Endothelial cell of umbilical vein (primary cell): ENCODE results near the gene HMGXB3. TPM values are rescaled to one million over a fixed set of nuclear protein-coding genes. Genes with fewer than 3 reads are reported as not detected.

ENCODE experiments used
- BruUV-seq: library from RNA; stranded (reverse); fragments of 400-500 nt; replicated peaks from 2 replicates; lab custom pipeline; 2021; lab: Mats Ljungman, UMichigan
- CTCF ChIA-PET: fragments of 300-600, 350-600 bp; sonication (Branson Sonifier 250); formaldehyde crosslinking; loops from one replicate; lab custom pipeline; 2021; ENCODE audit warnings: antibody characterized with exemption, inconsistent platforms; lab: Charles Lee
- POLR2A ChIA-PET: fragments of 300-600, 350-600 bp; sonication (Branson Sonifier 250); formaldehyde crosslinking; loops from one replicate; lab custom pipeline; 2021; ENCODE audit warnings: antibody characterized with exemption, inconsistent platforms; lab: Charles Lee
- DNase-seq: peaks from one replicate; pipeline ENCODE4 v3.0.0-alpha.2; 2011; ENCODE audit warnings: low read depth, low spot score
- FAIRE-seq: peaks from 2 replicates; lab custom pipeline; 2011; peaks lifted over from hg19 to GRCh38; lab: Jason Lieb, UNC
- H2AFZ ChIP-seq: 2 replicates; pipeline ENCODE4 v1.6.0; 2012; ENCODE audit warnings: low read depth, low read length, control low read depth, inconsistent platforms
- H3K27ac ChIP-seq: 2 replicates; pipeline ENCODE4 v1.5.1; 2011; ENCODE audit warnings: low read depth, mild to moderate bottlenecking, control low read depth, low read length, moderate library complexity; ENCODE audit not compliant: insufficient read depth
- H3K27me3 ChIP-seq, 2 experiments: 2 replicates each; pipeline versions ENCODE4 v1.6.0 to v1.6.1; 2011; ENCODE audit warnings: low read length in 2 of 2, mixed read lengths in 1 of 2; ENCODE audit not compliant: control insufficient read depth in 2 of 2, insufficient read depth in 2 of 2
- H3K36me3 ChIP-seq, 2 experiments: 2 replicates in 1 of 2; 3 replicates in 1 of 2; pipeline ENCODE4 v1.5.1; 2011; ENCODE audit warnings: low read length in 2 of 2, mild to moderate bottlenecking in 1 of 2, moderate library complexity in 1 of 2; ENCODE audit not compliant: control insufficient read depth in 2 of 2, insufficient read depth in 2 of 2; ENCODE audit errors: extremely low read depth in 1 of 2
- H3K4me1 ChIP-seq: 3 replicates; pipeline ENCODE4 v1.5.1; 2011; ENCODE audit warnings: mild to moderate bottlenecking, low read length; ENCODE audit not compliant: control insufficient read depth, insufficient read depth; ENCODE audit errors: extremely low read depth
- H3K4me2 ChIP-seq: 2 replicates; pipeline ENCODE4 v1.6.1; 2011; ENCODE audit warnings: low read length, control low read depth, mixed read lengths; ENCODE audit not compliant: insufficient read depth
- H3K4me3 ChIP-seq, 3 experiments: fragments of 200-600 bp in 1 of 3; sonication (generic), shearing (Covaris generic) in 1 of 3; replicated peaks in 1 of 3; 2 replicates each; pipeline ENCODE4 v1.5.1; 2011 to 2016; ENCODE audit warnings: control low read depth in 3 of 3, low read length in 3 of 3, mild to moderate bottlenecking in 2 of 3, inconsistent platforms in 1 of 3, low read depth in 1 of 3, moderate library complexity in 1 of 3; ENCODE audit not compliant: insufficient read depth in 1 of 3
- H3K79me2 ChIP-seq: 2 replicates; pipeline ENCODE4 v1.6.0; 2012; ENCODE audit warnings: low read length, inconsistent platforms; ENCODE audit not compliant: control insufficient read depth, insufficient read depth
- H3K9ac ChIP-seq: replicated peaks from 2 replicates; pipeline ENCODE3; 2011; ENCODE audit warnings: low read length, control low read depth; ENCODE audit not compliant: insufficient read depth; ENCODE audit errors: extremely low read depth
- H3K9me1 ChIP-seq: replicated peaks from 3 replicates; pipeline ENCODE4 v1.6.0; 2011; ENCODE audit warnings: mild to moderate bottlenecking, low read length; ENCODE audit not compliant: control insufficient read depth, insufficient read depth; ENCODE audit errors: extremely low read depth
- H3K9me3 ChIP-seq: replicated peaks from 2 replicates; pipeline ENCODE4 v1.5.1; 2012; ENCODE audit warnings: low read length, inconsistent platforms; ENCODE audit not compliant: control insufficient read depth, insufficient read depth
- H4K20me1 ChIP-seq: replicated peaks from 2 replicates; pipeline ENCODE3; 2011; ENCODE audit warnings: mild to moderate bottlenecking, low read length; ENCODE audit not compliant: control insufficient read depth, insufficient read depth; ENCODE audit errors: extremely low read depth
- EZH2 ChIP-seq: IDR thresholded peaks from 2 replicates; pipeline ENCODE4 v1.6.1; 2012; ENCODE audit warnings: borderline replicate concordance, low read depth, mild to moderate bottlenecking, moderate library complexity, low read length, inconsistent platforms; ENCODE audit not compliant: severe bottlenecking
- FOS ChIP-seq: IDR thresholded peaks from 2 replicates; pipeline ENCODE4 v1.6.1; 2011; ENCODE audit warnings: mild to moderate bottlenecking, low read length, moderate library complexity, borderline replicate concordance; ENCODE audit not compliant: insufficient read depth
- GATA2 ChIP-seq: IDR thresholded peaks from 2 replicates; pipeline ENCODE4 v1.7.0; 2011; ENCODE audit warnings: low read depth, mild to moderate bottlenecking, moderate library complexity, mixed read lengths, low read length; ENCODE audit not compliant: insufficient read length, insufficient read depth
- JUN ChIP-seq: IDR thresholded peaks from 2 replicates; pipeline ENCODE4 v1.6.1; 2011; ENCODE audit warnings: borderline replicate concordance, low read depth; ENCODE audit not compliant: insufficient read length, insufficient read depth
- MYC ChIP-seq: IDR thresholded peaks from one replicate; pipeline ENCODE4 v1.6.1; 2011; ENCODE audit warnings: mild to moderate bottlenecking, low read depth, low read length
- POLR2A ChIP-seq: IDR thresholded peaks from 2 replicates; pipeline ENCODE4 v1.6.1; 2012; ENCODE audit warnings: low read depth, mild to moderate bottlenecking, control low read depth, low read length
- POLR2AphosphoS5 ChIP-seq: IDR thresholded peaks from 2 replicates; pipeline ENCODE4 v1.6.1; 2012; ENCODE audit warnings: low read depth, mild to moderate bottlenecking, control low read depth, low read length, moderate library complexity; ENCODE audit not compliant: insufficient read depth
- dilution Hi-C: fragments of 300-500 bp; cut with MboI; formaldehyde crosslinking; loops from one replicate; pipeline ENCODE4 v1.15.0; 2019; ENCODE audit warnings: low sequenced_read_pairs; ENCODE audit not compliant: extremely low pct_ligation_motif_present
- intact Hi-C: fragments of 100-400 bp; cut with micrococcal nuclease; formaldehyde crosslinking; loops from one replicate; pipeline ENCODE4 v1.10.0; 2022
- polyA plus RNA-seq, 4 experiments: library from polyadenylated mRNA; depleted of rRNA in 3 of 4; stranded (reverse) in 3 of 4; unstranded in 1 of 4; fragments of >200 nt; gene quantifications; 2 replicates each; pipeline versions ENCODE4 v1.2.1 to v1.2.3, GENCODE V29; 2011 to 2012; ENCODE audit warnings: missing spikeins in 1 of 4
- total RNA-seq: library from RNA; stranded (reverse); gene quantifications from 2 replicates; pipeline ENCODE4 v1.2.3, GENCODE V29; 2021
- TF ChIP-seq, protein P1 (sequence below), 2 donors: IDR thresholded peaks; 1 replicate in 1 of 2; 2 replicates in 1 of 2; pipeline ENCODE4 v1.5.1; 2011; ENCODE audit warnings: low read length in 2 of 2, mild to moderate bottlenecking in 2 of 2, moderate library complexity in 2 of 2, control low read depth in 1 of 2, inconsistent platforms in 1 of 2, low read depth in 1 of 2; ENCODE audit not compliant: insufficient read depth in 1 of 2; ENCODE audit errors: extremely low read depth in 1 of 2
- TF ChIP-seq, protein P2 (sequence below): IDR thresholded peaks from 2 replicates; pipeline ENCODE4 v1.6.1; 2011; ENCODE audit not compliant: insufficient read depth, insufficient read length

HMGXB3 gene
- total and polyA plus RNA-seq, 2 donors (not counting 3 experiments of a cell fraction or from before 2014, with no cell fraction given) = 34.8 to 52.6 TPM

DNA sequence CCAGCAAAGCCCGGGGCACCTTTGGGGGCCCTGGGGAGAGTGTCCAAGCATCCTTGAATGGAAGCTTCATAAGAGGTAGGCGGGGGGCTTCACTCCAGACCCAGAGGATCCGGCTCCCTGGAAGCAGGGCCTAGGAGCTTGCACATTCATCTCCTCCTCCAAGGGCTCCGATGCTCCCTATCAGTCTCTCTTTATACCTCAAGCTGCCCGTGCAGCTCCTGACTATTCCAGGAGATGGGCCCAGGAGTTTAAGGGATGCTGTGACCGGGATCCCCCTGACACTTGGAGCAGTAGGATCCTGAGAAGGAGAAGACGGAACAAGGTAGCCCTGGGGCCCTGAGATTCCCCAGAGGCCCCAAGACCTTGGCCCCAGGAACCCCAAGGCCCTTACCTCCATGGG lies 59.9 kb downstream of the HMGXB3 start:
- BruUV-seq = no TSS peak
- Histone ChIP-seq H3K9me1 (no peaks in the 10 kb centered on the region), H3K4me1 (peaks cover 3% of the 10 kb centered on the region), H3K27ac (no peak overlapping the region), H3K4me3 (no peak overlapping the region), H3K36me3 (peaks cover 0 to 5% of the 10 kb centered on the region in 2 experiments), H3K4me2 (no peak overlapping the region), H4K20me1 (no peaks in the 10 kb centered on the region), H3K9ac (no peak overlapping the region), H3K79me2 (no peaks in the 10 kb centered on the region), H3K9me3 (no peaks in the 10 kb centered on the region), H2AFZ (no peak overlapping the region), H3K27me3 (no peaks in the 10 kb centered on the region)
- intact Hi-C loops (no loop called here), dilution Hi-C loops (no loop called here)
- POLR2A ChIA-PET = interaction anchor here (0.6 kb wide), 1 partner anchor 346 kb away, joined by 4 read pairs; no protein-coding TSS in a partner anchor
- TF ChIP-seq POLR2AphosphoS5 (no peak), EZH2 (no peak), POLR2A (no peak), GATA2 (no peak), FOS (no peak), MYC (no peak), JUN (no peak)
- TF ChIP-seq, protein P1, sequence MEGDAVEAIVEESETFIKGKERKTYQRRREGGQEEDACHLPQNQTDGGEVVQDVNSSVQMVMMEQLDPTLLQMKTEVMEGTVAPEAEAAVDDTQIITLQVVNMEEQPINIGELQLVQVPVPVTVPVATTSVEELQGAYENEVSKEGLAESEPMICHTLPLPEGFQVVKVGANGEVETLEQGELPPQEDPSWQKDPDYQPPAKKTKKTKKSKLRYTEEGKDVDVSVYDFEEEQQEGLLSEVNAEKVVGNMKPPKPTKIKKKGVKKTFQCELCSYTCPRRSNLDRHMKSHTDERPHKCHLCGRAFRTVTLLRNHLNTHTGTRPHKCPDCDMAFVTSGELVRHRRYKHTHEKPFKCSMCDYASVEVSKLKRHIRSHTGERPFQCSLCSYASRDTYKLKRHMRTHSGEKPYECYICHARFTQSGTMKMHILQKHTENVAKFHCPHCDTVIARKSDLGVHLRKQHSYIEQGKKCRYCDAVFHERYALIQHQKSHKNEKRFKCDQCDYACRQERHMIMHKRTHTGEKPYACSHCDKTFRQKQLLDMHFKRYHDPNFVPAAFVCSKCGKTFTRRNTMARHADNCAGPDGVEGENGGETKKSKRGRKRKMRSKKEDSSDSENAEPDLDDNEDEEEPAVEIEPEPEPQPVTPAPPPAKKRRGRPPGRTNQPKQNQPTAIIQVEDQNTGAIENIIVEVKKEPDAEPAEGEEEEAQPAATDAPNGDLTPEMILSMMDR (IDR thresholded peaks at IDR 0.05; ENCODE audit: extremely low read depth in 1 of 2, insufficient read depth in 1 of 2, low read depth in 1 of 2, low read length in 2 of 2) = no peak
- TF ChIP-seq, protein P2, sequence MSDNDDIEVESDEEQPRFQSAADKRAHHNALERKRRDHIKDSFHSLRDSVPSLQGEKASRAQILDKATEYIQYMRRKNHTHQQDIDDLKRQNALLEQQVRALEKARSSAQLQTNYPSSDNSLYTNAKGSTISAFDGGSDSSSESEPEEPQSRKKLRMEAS = no peak
- CTCF ChIA-PET = interaction anchor here (1.4 kb wide), 1 partner anchor 62 kb away, joined by 3 read pairs; no protein-coding TSS in a partner anchor
- no peak for FAIRE-seq
- no peak for DNase-seq
